Glutamatergic neuron (in vitro differentiated cells): ENCODE results near the gene LEF1. TPM values are rescaled to one million over a fixed set of nuclear protein-coding genes. Genes with fewer than 3 reads are reported as not detected.

Experiments
- DNase-seq: peaks from one replicate; pipeline ENCODE4 v3.0.0; 2022
- H3K27ac Mint-ChIP-seq: one replicate; pipeline ENCODE4 v1.8.0; 2020; ENCODE audit warnings: mild to moderate bottlenecking, mixed read lengths, inconsistent platforms; ENCODE audit not compliant: unreplicated experiment
- H3K27me3 Mint-ChIP-seq: one replicate; pipeline ENCODE4 v1.8.0; 2020; ENCODE audit warnings: mild to moderate bottlenecking, moderate library complexity, mixed read lengths, inconsistent platforms; ENCODE audit not compliant: unreplicated experiment
- H3K36me3 Mint-ChIP-seq: one replicate; pipeline ENCODE4 v1.8.0; 2020; ENCODE audit warnings: mild to moderate bottlenecking, mixed read lengths, inconsistent platforms; ENCODE audit not compliant: unreplicated experiment
- H3K4me1 Mint-ChIP-seq: one replicate; pipeline ENCODE4 v1.8.0; 2020; ENCODE audit warnings: mild to moderate bottlenecking, low read depth, mixed read lengths, inconsistent platforms; ENCODE audit not compliant: unreplicated experiment
- H3K4me3 Mint-ChIP-seq: one replicate; pipeline ENCODE4 v1.8.0; 2020; ENCODE audit warnings: mild to moderate bottlenecking, mixed read lengths, inconsistent platforms; ENCODE audit not compliant: unreplicated experiment
- H3K9me3 Mint-ChIP-seq: one replicate; pipeline ENCODE4 v1.8.0; 2020; ENCODE audit warnings: mild to moderate bottlenecking, moderate library complexity, mixed read lengths, inconsistent platforms; ENCODE audit not compliant: unreplicated experiment
- total RNA-seq: library from RNA; stranded (reverse); fragmentation: NEBNext Ultra II Directional; extraction: Animal tissue kit (Norgen Biotek cat#: 25700); gene quantifications from one replicate; pipeline ENCODE4 v1.2.1, GENCODE V29; 2021; ENCODE audit not compliant: unreplicated experiment
- TF ChIP-seq, protein P1 (sequence below): fragments of 200-600 bp; sonication (generic); IDR thresholded peaks from one replicate; pipeline ENCODE4 v1.5.0; 2021; ENCODE audit not compliant: partially characterized antibody, unreplicated experiment

Gene LEF1
- total RNA-seq, 1 donor from 2014 or later, result 0.98 TPM

DNA sequence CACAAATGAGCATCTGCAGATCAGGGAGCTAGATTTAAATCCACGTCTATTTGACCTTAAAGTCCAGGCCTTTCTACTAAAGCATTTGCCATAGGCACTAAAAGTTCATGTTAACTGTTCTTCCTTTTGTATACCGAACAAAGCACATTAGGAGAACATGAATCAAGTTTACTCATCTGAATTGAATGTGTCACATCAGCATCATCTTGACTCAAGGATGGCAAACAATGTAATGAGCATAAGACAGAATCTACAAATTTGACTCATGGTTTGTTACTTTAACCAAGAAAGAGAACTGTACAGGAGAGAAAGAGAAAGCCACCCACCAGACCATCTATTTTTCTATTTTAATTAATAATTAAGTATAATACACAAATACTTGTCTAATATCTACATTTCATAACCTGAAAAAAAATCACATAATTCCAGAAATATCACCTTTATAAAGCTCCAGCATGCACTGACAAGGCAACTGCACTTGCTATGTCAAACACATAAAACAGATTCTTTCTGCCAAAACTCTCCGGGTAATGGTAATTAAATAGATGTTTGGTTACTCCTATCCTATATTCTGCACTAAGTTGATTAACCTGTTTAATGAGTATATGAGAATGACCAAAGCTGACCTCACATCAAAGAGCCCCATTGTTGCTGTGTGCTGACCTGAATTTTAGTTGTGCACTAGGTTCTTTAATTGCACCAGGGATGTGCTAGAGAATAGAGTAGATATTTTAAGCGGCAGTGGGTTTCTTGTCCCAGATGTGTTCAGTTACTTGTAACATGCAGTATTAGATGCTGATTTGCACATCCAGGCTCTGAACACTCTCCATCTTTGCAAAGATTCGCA, 42.5 kb upstream of the LEF1 start:
- no peak overlapping the region for H3K27ac Mint-ChIP-seq
- H3K36me3 Mint-ChIP-seq, result no peaks in the 10 kb centered on the region
- peaks cover 23% of the 10 kb centered on the region for H3K4me1 Mint-ChIP-seq
- H3K4me3 Mint-ChIP-seq, result no peak overlapping the region
- no peak for DNase-seq
- no peaks in the 10 kb centered on the region for H3K9me3 Mint-ChIP-seq
- no peaks in the 10 kb centered on the region for H3K27me3 Mint-ChIP-seq
- TF ChIP-seq, protein P1, sequence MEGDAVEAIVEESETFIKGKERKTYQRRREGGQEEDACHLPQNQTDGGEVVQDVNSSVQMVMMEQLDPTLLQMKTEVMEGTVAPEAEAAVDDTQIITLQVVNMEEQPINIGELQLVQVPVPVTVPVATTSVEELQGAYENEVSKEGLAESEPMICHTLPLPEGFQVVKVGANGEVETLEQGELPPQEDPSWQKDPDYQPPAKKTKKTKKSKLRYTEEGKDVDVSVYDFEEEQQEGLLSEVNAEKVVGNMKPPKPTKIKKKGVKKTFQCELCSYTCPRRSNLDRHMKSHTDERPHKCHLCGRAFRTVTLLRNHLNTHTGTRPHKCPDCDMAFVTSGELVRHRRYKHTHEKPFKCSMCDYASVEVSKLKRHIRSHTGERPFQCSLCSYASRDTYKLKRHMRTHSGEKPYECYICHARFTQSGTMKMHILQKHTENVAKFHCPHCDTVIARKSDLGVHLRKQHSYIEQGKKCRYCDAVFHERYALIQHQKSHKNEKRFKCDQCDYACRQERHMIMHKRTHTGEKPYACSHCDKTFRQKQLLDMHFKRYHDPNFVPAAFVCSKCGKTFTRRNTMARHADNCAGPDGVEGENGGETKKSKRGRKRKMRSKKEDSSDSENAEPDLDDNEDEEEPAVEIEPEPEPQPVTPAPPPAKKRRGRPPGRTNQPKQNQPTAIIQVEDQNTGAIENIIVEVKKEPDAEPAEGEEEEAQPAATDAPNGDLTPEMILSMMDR, result no peak

DNA sequence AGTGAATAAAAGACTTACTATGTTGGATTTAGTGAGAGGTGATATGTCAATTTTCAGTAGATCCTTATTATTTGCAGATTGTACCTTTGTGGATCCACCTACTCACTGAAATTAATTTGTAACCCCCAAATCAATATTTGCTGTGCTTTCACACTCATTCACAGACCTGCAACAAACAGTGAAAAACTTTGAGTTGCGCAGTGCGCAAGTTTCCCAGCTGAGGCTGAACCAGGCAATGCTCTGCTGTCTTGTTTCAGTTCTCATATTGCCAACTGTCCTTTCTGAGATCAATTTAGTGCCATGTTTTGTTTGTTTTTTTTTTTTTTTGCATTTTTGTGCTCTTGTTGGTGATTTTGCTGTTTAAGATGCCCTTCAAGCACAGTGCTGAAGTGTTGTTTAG, 40.8 kb upstream of the LEF1 start:
- peaks cover 25% of the 10 kb centered on the region for H3K4me1 Mint-ChIP-seq
- H3K27ac Mint-ChIP-seq, result no peak overlapping the region
- H3K4me3 Mint-ChIP-seq, result no peak overlapping the region
- H3K9me3 Mint-ChIP-seq, result no peaks in the 10 kb centered on the region
- peaks cover 4% of the 10 kb centered on the region for H3K36me3 Mint-ChIP-seq
- H3K27me3 Mint-ChIP-seq, result no peaks in the 10 kb centered on the region
- DNase-seq, result no peak
- TF ChIP-seq, protein P1, result no peak

DNA sequence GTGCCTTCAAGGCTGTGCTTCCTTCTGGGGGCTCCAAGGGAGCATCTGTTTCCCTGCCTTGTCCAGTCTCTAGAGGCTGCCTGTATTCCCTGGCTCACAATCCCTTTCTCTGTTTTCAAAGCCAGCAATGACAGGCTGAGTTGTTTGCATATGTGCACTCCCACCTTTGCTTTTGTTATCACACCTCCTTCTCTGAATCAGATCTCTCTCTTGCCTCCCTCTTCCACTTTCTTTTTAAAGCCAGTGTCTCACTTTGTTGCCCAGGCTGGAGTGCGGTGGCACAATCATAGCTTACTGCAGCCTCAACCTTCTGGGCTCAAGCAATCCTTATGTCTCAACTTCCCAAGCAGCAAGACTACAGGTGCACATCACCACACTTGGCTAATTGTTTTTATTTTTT, 37.1 kb upstream of the LEF1 start:
- H3K27ac Mint-ChIP-seq, result no peak overlapping the region

DNA sequence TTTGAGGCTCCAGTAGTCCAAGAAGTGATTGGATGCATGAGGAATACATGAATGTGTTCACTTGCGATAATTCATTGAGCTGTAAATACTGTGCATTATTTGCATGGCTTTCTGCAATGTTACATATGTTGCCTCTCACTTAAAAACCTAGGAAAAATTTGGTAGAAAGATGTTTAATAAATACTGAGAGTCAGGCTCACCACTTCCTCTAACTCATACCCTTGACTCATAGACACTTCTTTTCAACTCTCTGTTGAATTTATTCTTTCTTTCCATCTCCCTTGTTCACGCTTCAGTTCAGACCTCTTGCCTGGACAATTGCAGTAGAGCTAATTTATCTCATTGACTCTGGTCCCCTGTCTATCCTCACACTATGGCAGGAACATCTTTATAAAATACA, 35.8 kb upstream of the LEF1 start:
- peaks cover 7% of the 10 kb centered on the region for H3K4me1 Mint-ChIP-seq
- TF ChIP-seq, protein P1, result no peak
- H3K27ac Mint-ChIP-seq, result no peak overlapping the region
- no peak overlapping the region for H3K4me3 Mint-ChIP-seq
- H3K27me3 Mint-ChIP-seq, result peaks cover 5% of the 10 kb centered on the region
- H3K9me3 Mint-ChIP-seq, result no peaks in the 10 kb centered on the region
- no peak for DNase-seq
- H3K36me3 Mint-ChIP-seq, result peaks cover 4% of the 10 kb centered on the region

More for the DNA sequence above, 37.1 kb upstream of the LEF1 start:
- H3K9me3 Mint-ChIP-seq, result no peaks in the 10 kb centered on the region
- no peak for DNase-seq
- peaks cover 7% of the 10 kb centered on the region for H3K4me1 Mint-ChIP-seq
- peaks cover 4% of the 10 kb centered on the region for H3K36me3 Mint-ChIP-seq
- peaks cover 5% of the 10 kb centered on the region for H3K27me3 Mint-ChIP-seq
- H3K4me3 Mint-ChIP-seq, result no peak overlapping the region
- TF ChIP-seq, protein P1, result no peak

DNA sequence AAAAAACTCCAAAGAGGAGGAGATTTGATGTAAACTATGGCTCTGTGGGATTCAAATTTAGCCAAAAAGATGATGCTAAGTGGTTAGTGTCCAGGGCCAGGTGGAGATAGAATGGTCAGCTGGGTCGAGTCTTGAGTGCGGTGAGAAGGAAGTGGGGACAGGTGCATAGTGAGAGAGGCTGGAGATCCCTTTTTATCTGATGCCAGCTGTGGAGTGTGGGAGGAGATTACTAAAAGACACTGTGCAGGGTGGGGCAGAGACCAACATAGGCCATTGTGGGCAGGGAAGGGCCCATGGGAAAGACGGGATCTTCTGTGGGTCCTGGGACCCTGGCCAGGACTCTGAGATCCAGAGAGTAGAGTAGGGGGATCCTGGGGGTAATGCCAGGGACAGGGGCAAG, 34.6 kb upstream of the LEF1 start:
- H3K27me3 Mint-ChIP-seq, result peaks cover 5% of the 10 kb centered on the region
- no peak overlapping the region for H3K4me3 Mint-ChIP-seq
- DNase-seq, result no peak
- no peaks in the 10 kb centered on the region for H3K9me3 Mint-ChIP-seq
- H3K27ac Mint-ChIP-seq, result no peak overlapping the region
- H3K36me3 Mint-ChIP-seq, result peaks cover 4% of the 10 kb centered on the region
- peaks cover 7% of the 10 kb centered on the region for H3K4me1 Mint-ChIP-seq
- TF ChIP-seq, protein P1, result no peak
